Measurements from ENCODE around the gene CNTNAP5.

Gene CNTNAP5

DNA sequence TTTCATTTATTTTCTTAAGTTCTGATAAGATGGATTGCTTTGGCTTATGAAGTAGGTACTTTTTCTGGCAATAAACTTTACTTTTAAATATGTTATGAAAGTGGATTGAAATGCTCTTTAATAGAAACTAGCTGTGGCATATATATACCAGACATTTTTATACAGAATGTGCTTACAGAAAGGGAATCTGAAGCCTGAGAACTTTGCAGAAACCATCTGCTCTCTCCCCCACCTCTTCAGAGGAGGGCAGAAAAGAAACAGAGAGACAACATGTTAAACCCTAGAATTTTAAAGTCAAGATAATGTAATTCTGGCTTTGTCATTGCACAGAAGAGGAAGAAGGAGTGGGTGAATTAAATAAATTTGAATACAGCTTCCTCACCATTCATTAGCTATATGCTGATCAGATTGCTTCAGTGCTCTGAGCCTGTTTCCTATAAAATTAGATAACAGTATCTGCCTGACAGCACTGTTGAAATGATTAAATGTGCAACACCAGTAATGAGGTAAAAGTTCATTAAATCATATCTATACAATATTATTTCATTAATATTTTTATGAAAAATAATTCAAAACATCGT lies 247.3 kb downstream of the CNTNAP5 start:
- DNase-seq, result no peak

DNA sequence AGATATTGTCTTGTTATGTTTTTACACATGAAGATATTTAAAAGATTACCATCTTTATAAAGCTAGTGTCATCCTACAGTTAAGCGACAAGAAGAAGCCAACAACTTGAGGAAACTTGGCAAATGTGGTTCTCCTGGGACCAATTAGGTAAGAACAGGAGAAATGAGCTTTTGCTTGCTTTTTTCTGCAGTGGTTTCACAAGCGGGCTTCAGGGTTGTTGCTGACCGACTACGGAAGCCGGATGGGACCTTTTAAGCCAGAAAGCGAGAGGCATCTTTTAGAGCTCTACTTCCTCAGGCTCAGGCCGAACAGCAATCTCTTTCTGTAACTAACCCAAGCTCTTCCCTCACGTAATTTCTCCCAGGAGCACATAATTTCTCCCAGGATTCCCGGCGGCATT lies 256.5 kb downstream of the CNTNAP5 start:
- DNase-seq, result no peak

DNA sequence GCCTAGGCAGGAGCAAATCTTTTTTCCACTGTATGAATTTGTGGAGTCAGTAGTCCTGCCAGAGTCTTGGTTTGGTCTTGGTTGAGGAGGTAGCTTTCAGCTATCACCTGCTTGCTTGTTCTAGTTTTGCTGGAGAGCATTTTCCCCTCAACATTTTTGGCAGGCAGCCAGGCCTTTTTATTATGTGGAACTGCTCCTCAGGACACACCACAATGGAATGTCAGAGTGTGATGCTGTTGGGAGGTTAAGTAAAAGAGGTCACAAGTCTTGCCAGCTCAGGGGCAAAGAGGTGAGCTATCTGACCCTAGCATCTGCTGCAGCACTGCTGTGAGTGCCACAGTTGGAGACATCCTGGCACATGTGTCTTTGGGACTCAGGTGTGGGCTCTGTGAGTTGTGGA lies 258.0 kb downstream of the CNTNAP5 start:
- DNase-seq, result no peak

DNA sequence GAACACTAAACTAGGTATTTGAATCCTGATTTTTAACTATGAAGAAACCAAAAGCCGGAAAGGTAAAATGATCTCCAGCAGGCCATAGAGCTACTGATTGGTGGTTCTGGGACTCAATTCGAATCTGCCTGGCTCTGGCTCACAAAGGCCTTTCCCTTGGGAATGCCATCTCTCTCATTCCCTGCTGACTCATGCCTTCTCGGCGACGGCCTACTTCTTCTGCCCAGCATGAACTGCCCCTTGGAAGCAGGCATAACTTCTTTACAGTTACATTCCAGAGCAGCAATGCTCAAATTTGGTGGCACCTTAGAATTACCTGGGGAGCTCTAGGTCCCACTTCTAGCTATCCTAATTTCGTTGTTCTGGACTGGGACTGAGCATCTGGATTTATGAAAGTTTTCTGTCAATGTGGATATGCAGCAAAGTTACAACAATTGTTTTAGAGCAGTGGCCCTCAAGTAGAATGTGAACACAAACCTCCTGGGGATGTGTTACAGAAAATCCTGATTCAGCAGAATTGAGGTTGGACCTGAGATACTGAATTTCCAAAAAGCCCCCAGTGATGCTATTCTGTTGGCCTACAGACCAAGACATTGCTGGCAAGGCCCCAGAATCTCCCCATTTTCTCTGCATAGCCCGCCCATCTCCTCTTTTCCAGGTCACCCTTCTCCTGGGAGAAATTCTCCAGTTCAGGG lies 261.1 kb downstream of the CNTNAP5 start:
- no peak for DNase-seq

DNA sequence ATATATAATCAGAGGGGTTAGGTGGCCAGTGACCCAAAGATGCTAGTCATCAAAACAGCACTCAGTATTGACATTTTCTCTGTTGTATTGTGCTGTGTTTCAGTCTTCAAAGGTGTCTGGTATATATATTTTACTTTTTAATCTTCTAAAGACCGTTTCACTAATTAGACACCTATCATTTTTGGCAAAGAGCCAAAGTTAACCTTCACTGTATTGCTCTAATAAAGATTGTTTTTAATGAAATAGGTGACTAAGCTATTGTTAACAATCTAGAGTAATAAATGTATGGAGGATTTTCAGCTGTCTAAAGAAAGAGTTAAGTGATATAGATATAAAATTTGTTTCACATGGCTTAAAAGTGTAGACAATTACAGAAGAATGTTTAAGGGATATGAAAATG lies 264.0 kb downstream of the CNTNAP5 start:
- no peak for DNase-seq

DNA sequence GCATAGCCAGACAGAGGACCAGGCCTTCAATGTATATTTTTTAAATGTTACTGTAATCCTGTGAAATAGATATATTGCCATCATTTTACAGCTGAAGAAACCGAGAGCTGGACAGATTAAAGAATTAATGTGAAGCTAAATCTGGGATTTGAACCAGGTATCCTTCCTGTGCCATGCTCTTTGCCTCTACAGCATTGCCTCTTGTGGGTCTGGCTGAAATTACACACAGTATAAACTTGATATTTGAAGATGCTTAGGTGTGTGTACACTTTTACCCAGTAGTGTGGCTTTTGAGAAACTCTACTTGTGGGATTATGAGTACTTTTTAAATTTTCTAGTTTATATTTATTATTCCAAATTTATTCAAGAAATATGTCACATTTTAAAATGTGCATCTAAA lies 264.5 kb downstream of the CNTNAP5 start:
- no peak for DNase-seq

DNA sequence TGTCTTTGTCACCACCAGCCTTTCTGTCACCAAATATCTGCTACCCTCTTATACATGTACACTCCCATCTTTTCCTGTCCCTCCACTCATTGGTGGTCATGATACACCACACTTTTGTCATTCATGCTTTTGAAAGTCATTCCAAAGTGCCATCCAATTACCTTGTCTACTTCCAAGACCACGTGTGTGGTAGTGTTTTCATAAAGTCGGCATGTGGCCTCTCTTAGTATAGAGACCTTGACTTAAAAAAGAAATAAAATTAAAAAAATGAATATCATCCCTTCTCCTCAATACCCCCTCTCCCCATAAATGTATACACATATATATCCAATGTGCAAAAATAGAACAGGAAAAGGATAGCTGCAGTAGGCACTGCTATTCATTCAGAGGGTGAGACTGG lies 271.4 kb downstream of the CNTNAP5 start:
- no peak for DNase-seq

DNA sequence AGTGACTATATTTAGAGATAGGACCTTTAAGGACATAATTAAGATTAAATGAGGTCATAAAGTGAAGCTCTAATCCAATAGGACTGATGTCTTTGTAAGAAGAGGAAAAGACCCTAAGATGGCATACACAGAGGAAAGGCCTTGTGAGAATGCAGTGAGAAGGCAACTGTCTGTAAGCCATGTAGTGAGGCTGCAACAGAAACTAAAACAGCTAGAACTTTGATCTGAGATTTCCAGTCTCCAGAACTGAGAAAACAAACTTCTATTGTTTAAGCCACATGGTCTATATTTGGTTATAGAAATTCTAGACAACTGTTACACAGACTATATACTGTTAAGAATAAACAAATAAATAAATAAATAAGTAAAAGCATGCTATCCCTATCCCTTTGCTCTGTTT lies 276.8 kb downstream of the CNTNAP5 start:
- no peak for DNase-seq

DNA sequence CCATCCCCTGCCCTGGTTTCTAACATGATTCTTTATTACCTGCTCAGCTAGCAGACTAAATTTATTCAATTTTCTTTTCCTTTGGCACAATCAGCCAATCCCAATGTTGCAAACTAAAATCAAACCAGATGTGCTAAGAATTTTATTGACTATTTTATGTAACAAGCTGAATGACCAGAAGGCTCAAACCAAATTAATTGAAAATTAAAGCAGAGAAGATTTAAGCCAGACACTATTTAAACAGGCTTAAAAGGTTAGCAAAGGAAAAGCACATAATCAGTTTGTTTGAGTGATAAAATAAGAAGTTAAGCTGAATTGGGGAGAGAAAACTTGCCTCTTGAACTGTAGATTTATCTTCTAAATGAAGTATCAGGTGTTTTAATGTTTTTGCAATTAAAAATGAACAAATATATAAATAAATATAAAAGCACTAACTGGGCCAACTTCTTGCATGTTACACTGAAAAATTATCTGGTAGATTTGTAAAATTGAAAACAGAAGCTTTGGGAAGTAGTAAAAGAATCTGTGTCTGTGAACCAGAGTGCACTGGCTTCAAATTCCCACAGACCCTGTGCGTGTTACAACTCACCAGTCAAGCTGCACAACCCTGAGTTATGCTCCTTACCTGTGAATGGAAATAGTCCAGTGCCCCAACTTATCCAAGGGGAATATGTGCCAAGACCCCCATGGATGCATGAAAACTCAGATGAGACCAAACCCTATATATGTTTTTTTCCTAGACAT lies 283.4 kb downstream of the CNTNAP5 start:
- no peak for DNase-seq

DNA sequence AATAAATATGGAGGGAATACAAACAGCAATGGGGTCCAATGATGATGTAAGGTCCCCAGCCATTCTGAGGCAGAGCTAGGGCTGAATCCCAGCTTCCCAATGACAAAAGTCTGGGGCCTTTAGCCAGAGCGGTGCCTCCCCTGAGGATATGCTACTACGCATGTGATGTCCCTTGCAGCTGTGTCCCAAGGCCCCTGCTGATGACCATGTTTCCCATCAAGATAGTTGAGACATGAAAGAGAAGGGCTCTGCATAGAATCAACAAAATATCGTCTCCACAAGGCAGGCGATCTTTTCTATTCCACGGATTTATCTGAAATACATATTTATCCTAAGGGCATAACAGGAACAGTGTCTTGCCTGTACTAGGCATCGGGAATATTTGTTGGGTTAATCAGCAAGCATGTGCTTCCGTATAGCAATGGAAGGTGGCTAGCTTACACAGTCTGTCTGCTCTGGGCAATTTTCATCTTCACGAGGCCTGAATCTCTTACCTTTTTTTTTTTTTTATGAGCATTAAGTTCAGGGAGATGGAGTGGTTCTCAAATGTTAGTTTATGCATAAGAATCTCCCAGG lies 284.6 kb downstream of the CNTNAP5 start:
- no peak for DNase-seq

DNA sequence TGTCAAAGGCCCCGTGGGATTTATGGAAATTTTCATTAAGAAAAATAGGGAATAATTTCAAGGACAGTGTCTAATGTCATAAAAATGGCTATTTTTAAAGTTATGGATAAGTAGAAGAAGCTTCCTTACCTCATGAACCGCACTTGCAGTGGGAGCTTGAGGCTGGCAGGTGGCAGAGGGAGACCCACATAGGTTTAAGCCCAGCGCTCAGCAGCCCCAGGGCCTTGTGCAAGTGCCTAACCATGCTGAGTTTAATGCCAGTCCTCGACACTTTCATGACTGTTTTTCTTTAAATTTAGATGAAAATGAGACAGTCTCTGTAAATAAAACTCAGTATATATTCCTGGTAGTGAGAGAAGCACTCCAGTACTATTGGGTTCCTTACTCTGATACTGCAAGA lies 285.6 kb downstream of the CNTNAP5 start:
- no peak for DNase-seq

DNA sequence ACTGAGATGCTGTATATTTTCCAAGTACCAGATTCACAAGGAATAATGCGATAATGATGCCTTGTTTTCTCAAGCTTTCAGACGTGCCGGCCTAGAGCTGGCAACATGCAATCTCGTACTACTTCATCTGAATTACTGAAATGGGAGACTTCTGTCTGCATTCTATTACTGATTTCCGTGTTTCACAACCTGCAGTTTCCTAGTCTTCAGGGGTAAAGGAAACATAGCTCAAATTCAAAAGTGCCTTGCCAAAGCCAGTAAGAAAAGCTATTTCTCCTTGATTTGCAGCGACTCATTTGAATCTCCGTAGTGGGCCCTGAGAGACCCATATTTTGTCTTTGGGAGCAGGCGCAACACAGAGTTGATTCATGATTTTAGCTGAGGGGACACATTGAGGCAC lies 289.0 kb downstream of the CNTNAP5 start:
- no peak for DNase-seq

DNA sequence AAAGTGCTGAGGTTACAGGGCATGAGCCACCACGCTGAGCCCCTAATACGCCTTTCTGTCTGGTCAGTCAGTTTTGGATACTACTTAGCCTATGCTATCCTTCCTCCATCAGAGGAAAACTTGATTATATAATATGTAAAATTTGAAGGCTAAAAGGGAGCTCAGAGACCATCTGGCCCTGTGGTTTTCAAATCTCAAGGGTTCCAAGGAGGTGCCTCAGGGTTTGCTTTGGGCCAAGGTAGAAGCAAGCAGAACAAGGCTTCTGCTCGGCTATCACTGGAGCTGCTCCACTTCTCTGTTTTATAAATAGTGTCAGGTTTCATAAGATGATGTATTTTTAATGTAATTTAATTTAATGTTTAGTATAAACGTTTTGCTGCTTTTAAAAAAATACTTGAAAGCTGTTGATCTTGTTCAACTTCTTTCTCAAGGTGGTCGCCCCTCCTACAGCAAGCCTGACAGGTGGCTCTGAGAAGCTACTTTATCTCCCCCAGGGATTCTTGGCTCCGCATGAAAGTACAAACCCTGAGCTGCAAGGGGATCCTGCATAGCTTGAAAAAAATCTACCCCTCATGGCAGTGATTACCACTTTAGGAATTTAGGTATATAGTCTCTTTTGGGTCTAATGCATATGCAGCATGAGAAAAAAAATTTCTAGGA lies 290.3 kb downstream of the CNTNAP5 start:
- no peak for DNase-seq

DNA sequence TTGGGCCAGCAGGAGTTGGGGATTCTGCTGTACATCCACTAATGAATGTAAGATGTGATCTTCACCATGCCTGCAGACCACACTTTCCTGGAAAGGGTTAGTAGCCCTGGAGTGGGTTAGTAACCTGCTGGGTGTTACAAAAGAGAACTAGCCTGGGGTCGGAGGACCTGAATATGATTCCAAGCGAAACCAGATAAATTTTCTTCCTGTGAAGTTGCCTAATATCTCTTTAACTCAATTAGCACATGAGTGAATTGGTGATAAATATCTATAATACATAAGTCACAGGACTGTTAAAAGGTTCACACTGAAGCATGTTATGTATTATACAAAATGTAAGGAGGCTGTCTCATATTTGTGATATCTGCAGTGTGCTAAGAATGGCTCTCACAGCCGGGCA lies 291.0 kb downstream of the CNTNAP5 start:
- no peak for DNase-seq

DNA sequence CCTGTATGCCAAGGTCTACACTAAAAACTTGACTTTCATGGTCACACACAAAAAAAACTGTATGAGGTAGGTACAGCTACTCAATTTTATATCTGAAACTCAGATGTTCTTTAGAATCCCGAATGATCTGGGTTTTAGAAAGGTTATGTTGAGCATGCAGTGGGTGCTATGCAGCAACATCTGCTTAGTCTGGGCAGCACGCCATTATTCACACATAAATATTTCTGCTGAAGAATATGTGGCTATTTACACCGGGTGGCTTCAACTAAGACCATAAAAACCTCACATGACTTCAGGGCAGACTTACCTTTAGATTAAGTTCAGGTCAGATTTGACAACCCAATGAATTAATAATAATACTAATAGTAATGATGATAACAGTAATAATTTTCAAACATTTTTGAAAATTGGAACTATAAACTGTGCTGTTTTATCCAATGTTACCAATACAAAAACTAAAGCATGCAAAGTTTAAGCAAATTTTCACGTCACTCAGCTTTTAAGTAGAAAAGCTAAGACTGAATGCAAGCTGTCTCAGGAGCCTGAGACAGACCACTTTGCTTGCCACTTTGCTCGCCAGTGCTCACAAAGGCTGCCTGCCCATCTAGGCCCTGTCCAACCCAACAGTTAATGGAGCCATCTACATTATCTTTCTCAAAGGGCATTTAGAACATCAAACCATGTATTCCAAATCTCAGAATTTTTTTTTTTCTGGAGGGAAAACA lies 292.0 kb downstream of the CNTNAP5 start:
- no peak for DNase-seq

DNA sequence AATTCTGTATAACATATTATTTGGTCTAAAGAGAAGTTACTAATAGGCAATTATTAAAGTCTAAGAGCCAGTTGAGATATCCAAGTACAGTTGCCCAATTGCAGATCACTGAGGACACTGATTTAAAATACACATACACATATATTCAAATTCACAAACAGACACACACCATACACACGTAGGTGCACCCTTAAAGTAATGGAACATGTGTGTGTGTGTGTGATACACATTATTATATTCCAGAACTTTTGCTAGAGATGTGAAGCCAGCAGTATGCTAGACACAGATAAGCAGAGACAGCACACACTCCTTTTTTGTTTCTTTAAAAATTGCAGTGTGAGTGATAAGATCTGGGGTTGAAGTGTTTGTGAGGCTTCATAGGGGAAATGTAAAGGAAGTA lies 292.5 kb downstream of the CNTNAP5 start:
- DNase-seq, result no peak

DNA sequence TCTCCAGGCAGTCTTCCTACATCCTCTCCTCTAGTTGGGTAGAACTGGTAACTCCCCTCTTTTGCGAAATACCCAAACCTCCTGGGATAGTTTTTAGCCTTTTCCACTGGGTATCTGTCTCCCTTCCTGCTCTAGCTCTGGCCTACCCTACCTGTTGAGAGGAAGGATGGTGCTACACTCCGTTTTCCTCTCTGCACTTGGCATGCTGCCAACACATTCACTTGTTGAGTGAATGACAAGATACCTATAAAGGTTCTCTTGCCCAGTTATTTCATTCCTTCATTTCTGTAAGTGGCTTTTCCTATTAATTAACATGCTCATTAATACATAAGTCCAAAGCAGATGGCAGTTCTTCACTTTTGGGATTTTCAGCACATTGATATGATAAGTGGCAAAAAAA lies 293.8 kb downstream of the CNTNAP5 start:
- DNase-seq, result no peak

DNA sequence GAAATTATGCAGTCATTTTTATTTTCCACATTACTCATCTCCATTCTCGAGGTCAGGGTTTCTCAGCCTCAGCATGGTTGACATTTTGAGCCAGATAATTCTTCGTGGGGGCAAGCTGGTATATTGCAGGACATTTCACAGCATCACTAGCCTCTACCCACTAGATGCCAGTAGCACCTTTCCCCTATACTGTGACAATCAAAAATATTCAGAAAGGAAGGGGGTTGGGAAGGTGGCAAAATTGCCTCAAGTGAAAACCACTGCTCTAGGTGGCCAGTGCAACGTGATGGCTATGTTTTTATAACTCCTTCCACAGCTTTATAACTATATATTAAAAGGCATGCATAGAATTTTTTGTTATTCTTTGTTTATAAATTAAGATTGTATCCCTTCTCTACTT lies 294.5 kb downstream of the CNTNAP5 start:
- DNase-seq, result no peak

DNA sequence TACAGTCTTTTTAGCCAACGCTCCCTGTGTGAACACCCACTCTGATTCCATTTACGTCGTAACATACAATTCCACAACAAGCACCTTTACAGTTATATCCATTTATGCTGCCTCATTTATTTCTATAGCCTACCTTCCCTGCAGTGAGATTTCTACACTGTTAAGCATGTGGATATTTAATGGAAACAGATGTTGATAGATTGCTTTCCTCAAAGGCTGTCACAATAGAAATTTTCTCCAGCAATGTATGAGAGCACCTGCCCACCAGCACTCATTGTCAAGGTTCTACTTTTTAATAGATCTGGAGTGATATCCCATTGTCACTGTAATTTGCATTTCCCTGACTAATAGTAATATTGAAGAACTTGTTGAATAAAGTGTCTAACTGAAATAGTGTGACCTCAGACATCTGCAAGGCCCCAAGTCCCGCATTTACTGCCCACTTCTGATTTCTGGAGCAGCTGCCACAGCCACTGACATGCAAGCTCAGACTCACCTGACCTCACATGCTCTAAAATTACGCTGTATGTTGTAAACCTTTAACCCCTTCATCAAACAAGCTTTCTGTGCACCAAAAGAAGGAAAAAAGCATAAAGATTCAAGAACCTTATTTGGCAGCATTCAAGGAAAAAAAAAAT lies 295.1 kb downstream of the CNTNAP5 start:
- no peak for DNase-seq

DNA sequence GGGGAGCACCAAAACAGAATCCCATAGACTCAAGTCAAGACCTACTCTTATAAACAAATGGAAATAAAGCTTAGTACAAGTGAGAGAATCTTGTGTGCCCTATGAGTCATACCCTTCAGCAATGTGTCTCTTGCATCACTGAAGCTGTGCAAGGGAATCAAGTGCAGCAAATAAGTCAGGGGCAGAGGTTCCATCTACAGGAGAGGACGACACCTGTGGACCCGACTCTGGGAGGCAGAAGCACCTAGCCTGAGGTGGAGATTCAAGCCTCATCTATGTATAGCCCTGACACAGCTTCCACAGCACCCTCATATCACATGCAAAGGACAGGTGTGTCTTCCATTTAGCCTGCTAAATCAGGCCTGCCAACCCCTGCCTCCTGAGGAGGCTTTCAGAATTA lies 298.2 kb downstream of the CNTNAP5 start:
- no peak for DNase-seq

DNA sequence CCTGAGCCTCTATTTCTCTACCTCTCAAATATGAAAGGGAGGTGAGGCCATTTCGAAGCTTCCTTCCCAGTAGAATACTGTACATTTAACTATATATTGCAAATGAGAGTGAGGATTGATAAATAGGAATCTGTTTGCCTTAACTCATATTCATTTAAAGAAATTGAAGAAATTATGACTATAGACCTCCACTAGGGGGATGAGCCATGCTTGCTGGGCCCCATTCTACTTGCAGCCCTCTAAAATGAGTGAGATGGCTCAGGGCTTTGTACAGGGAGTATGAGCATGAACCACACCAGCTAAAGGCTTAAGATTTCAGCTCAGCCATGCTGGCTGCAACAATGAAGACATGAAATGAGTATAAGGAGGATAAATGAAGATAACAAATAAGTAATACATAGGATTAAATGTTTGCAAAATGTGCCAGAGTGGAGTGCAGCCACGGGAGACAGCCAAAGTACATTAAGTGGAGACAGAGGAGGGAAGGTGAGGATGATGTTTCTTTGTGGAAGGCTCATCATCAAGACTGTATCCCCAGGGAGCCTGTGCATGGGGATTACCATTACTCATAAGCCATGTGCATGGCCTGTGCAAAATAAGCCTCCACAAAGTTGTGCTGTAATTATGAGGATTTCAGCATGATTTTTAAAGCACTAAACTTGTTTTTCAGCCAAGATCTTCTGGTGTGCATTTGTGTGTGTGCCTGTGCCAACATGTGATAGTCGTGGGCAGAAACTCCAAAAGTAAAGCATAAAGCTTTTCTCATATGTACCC lies 300.8 kb downstream of the CNTNAP5 start:
- DNase-seq, result no peak

DNA sequence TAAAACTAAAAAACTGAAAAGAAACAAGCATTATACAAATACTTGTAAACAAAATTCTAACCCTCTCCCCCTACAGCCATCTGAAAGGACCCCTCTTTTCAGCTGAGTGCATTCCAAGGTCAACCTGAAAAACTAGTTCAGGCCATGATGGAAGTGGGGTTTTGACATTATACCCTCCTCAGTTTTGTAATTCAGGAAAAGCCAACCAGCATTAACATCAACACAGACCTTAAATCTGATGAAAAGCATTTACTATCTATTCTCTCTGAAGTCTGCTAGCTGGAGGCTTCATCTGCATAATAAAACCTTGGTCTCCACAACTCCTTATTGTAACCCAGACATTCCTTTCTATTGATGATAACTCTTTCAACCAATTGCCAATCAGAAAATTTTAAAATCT lies 302.2 kb downstream of the CNTNAP5 start:
- DNase-seq, result no peak

Data from activated CD4-positive, alpha-beta T cell treated with anti-CD3 and anti-CD28 coated beads, Interleukin-2, amount 50 U/mL, for 4 hours (primary cell).